Measurements from ENCODE around the gene PLG.
"Not testable (repeated sequence)": the region's sequence is repeated elsewhere in the genome, so short reads cannot be mapped to it uniquely, and the experiment has no call there.

Gene PLG

GRCh38 chr6:160678744-160679401, 23.2 kb upstream of the PLG start:
- H3K36me3 ChIP-seq (ENCODE audit: insufficient read depth, low read length), result no peaks in the 10 kb centered on the region
- no peak overlapping the region for H3K27ac ChIP-seq (ENCODE audit: low read depth, low read length)
- H2AFZ ChIP-seq (ENCODE audit: low read length, unreplicated experiment), result no peak overlapping the region
- no peaks in the 10 kb centered on the region for H3K79me2 ChIP-seq (ENCODE audit: control insufficient read depth, insufficient read depth, low read length, unreplicated experiment)
- no peak overlapping the region for H3K4me3 ChIP-seq (ENCODE audit: low read depth, low read length)
- no peaks in the 10 kb centered on the region for H3K27me3 ChIP-seq (ENCODE audit: insufficient read depth, low read length)
- H3K4me1 ChIP-seq (ENCODE audit: control insufficient read depth, insufficient read depth, low read length, unreplicated experiment), result no peaks in the 10 kb centered on the region

GRCh38 chr6:160679402-160679769, 22.7 kb upstream of the PLG start:
- Histone ChIP-seq H2AFZ (ENCODE audit: low read length, unreplicated experiment) (no peak overlapping the region), H3K36me3 (ENCODE audit: insufficient read depth, low read length) (no peaks in the 10 kb centered on the region), H3K4me1 (ENCODE audit: control insufficient read depth, insufficient read depth, low read length, unreplicated experiment) (no peaks in the 10 kb centered on the region), H3K27ac (ENCODE audit: low read depth, low read length) (no peak overlapping the region), H3K4me3 (ENCODE audit: low read depth, low read length) (no peak overlapping the region), H3K27me3 (ENCODE audit: insufficient read depth, low read length) (no peaks in the 10 kb centered on the region), H3K79me2 (ENCODE audit: control insufficient read depth, insufficient read depth, low read length, unreplicated experiment) (no peaks in the 10 kb centered on the region)

GRCh38 chr6:160685101-160685761, 16.8 kb upstream of the PLG start:
- not testable (repeated sequence) for H3K27me3 ChIP-seq (ENCODE audit: insufficient read depth, low read length); H3K27ac ChIP-seq (ENCODE audit: low read depth, low read length); H3K36me3 ChIP-seq (ENCODE audit: insufficient read depth, low read length); H2AFZ ChIP-seq (ENCODE audit: low read length, unreplicated experiment); H3K4me1 ChIP-seq (ENCODE audit: control insufficient read depth, insufficient read depth, low read length, unreplicated experiment); H3K4me3 ChIP-seq (ENCODE audit: low read depth, low read length); H3K79me2 ChIP-seq (ENCODE audit: control insufficient read depth, insufficient read depth, low read length, unreplicated experiment)

- Histone ChIP-seq H3K4me3 (ENCODE audit: low read depth, low read length) (no peak overlapping the region), H3K27me3 (ENCODE audit: insufficient read depth, low read length) (no peaks in the 10 kb centered on the region), H3K79me2 (ENCODE audit: control insufficient read depth, insufficient read depth, low read length, unreplicated experiment) (no peaks in the 10 kb centered on the region), H3K27ac (ENCODE audit: low read depth, low read length) (no peak overlapping the region), H2AFZ (ENCODE audit: low read length, unreplicated experiment) (no peak overlapping the region), H3K4me1 (ENCODE audit: control insufficient read depth, insufficient read depth, low read length, unreplicated experiment) (no peaks in the 10 kb centered on the region), H3K36me3 (ENCODE audit: insufficient read depth, low read length) (no peaks in the 10 kb centered on the region)
Observed at GRCh38 chr6:160685762-160686450, 16.1 kb upstream of the PLG start.

- Histone ChIP-seq H3K27ac (ENCODE audit: low read depth, low read length) (no peak overlapping the region), H3K36me3 (ENCODE audit: insufficient read depth, low read length) (no peaks in the 10 kb centered on the region), H3K27me3 (ENCODE audit: insufficient read depth, low read length) (no peaks in the 10 kb centered on the region), H3K4me1 (ENCODE audit: control insufficient read depth, insufficient read depth, low read length, unreplicated experiment) (no peaks in the 10 kb centered on the region), H3K4me3 (ENCODE audit: low read depth, low read length) (no peak overlapping the region), H3K79me2 (ENCODE audit: control insufficient read depth, insufficient read depth, low read length, unreplicated experiment) (no peaks in the 10 kb centered on the region), H2AFZ (ENCODE audit: low read length, unreplicated experiment) (no peak overlapping the region)
Observed at GRCh38 chr6:160690458-160690857, 11.6 kb upstream of the PLG start.

- H3K27me3 ChIP-seq (ENCODE audit: insufficient read depth, low read length), result no peaks in the 10 kb centered on the region
- no peaks in the 10 kb centered on the region for H3K79me2 ChIP-seq (ENCODE audit: control insufficient read depth, insufficient read depth, low read length, unreplicated experiment)
- no peak overlapping the region for H2AFZ ChIP-seq (ENCODE audit: low read length, unreplicated experiment)
- no peaks in the 10 kb centered on the region for H3K4me1 ChIP-seq (ENCODE audit: control insufficient read depth, insufficient read depth, low read length, unreplicated experiment)
- no peak overlapping the region for H3K27ac ChIP-seq (ENCODE audit: low read depth, low read length)
- no peaks in the 10 kb centered on the region for H3K36me3 ChIP-seq (ENCODE audit: insufficient read depth, low read length)
- no peak overlapping the region for H3K4me3 ChIP-seq (ENCODE audit: low read depth, low read length)
Observed at GRCh38 chr6:160691617-160692016, 10.4 kb upstream of the PLG start.

- Histone ChIP-seq H3K27me3 (ENCODE audit: insufficient read depth, low read length) (no peaks in the 10 kb centered on the region), H3K36me3 (ENCODE audit: insufficient read depth, low read length) (no peaks in the 10 kb centered on the region), H3K79me2 (ENCODE audit: control insufficient read depth, insufficient read depth, low read length, unreplicated experiment) (no peaks in the 10 kb centered on the region), H3K27ac (ENCODE audit: low read depth, low read length) (no peak overlapping the region), H3K4me1 (ENCODE audit: control insufficient read depth, insufficient read depth, low read length, unreplicated experiment) (no peaks in the 10 kb centered on the region), H2AFZ (ENCODE audit: low read length, unreplicated experiment) (no peak overlapping the region), H3K4me3 (ENCODE audit: low read depth, low read length) (no peak overlapping the region)
Observed at GRCh38 chr6:160692369-160692959, 9.6 kb upstream of the PLG start.

- H3K79me2 ChIP-seq (ENCODE audit: control insufficient read depth, insufficient read depth, low read length, unreplicated experiment); H3K27me3 ChIP-seq (ENCODE audit: insufficient read depth, low read length); H3K27ac ChIP-seq (ENCODE audit: low read depth, low read length); H3K4me1 ChIP-seq (ENCODE audit: control insufficient read depth, insufficient read depth, low read length, unreplicated experiment); H3K36me3 ChIP-seq (ENCODE audit: insufficient read depth, low read length); H3K4me3 ChIP-seq (ENCODE audit: low read depth, low read length); H2AFZ ChIP-seq (ENCODE audit: low read length, unreplicated experiment): not testable (repeated sequence)
Observed at GRCh38 chr6:160695025-160695424, 7.0 kb upstream of the PLG start.

GRCh38 chr6:160695622-160696021, 6.4 kb upstream of the PLG start:
- not testable (repeated sequence) for H3K4me1 ChIP-seq (ENCODE audit: control insufficient read depth, insufficient read depth, low read length, unreplicated experiment); H3K36me3 ChIP-seq (ENCODE audit: insufficient read depth, low read length); H3K27ac ChIP-seq (ENCODE audit: low read depth, low read length); H3K4me3 ChIP-seq (ENCODE audit: low read depth, low read length); H3K27me3 ChIP-seq (ENCODE audit: insufficient read depth, low read length); H3K79me2 ChIP-seq (ENCODE audit: control insufficient read depth, insufficient read depth, low read length, unreplicated experiment); H2AFZ ChIP-seq (ENCODE audit: low read length, unreplicated experiment)

- H3K4me3 ChIP-seq (ENCODE audit: low read depth, low read length); H3K27ac ChIP-seq (ENCODE audit: low read depth, low read length); H3K27me3 ChIP-seq (ENCODE audit: insufficient read depth, low read length); H3K4me1 ChIP-seq (ENCODE audit: control insufficient read depth, insufficient read depth, low read length, unreplicated experiment); H3K79me2 ChIP-seq (ENCODE audit: control insufficient read depth, insufficient read depth, low read length, unreplicated experiment); H2AFZ ChIP-seq (ENCODE audit: low read length, unreplicated experiment); H3K36me3 ChIP-seq (ENCODE audit: insufficient read depth, low read length): not testable (repeated sequence)
Observed at GRCh38 chr6:160696884-160697283, 5.2 kb upstream of the PLG start.

GRCh38 chr6:160697826-160698225, 4.2 kb upstream of the PLG start:
- H3K79me2 ChIP-seq (ENCODE audit: control insufficient read depth, insufficient read depth, low read length, unreplicated experiment), result no peaks in the 10 kb centered on the region
- no peak overlapping the region for H3K27ac ChIP-seq (ENCODE audit: low read depth, low read length)
- H3K4me3 ChIP-seq (ENCODE audit: low read depth, low read length), result no peak overlapping the region

More at GRCh38 chr6:160697826-160698225, 4.2 kb upstream of the PLG start:
- Histone ChIP-seq H3K27me3 (ENCODE audit: insufficient read depth, low read length) (no peaks in the 10 kb centered on the region), H3K36me3 (ENCODE audit: insufficient read depth, low read length) (no peaks in the 10 kb centered on the region), H2AFZ (ENCODE audit: low read length, unreplicated experiment) (no peak overlapping the region), H3K4me1 (ENCODE audit: control insufficient read depth, insufficient read depth, low read length, unreplicated experiment) (no peaks in the 10 kb centered on the region)
